ENCODE data around the gene COG5.

The COG5 gene

DNA sequence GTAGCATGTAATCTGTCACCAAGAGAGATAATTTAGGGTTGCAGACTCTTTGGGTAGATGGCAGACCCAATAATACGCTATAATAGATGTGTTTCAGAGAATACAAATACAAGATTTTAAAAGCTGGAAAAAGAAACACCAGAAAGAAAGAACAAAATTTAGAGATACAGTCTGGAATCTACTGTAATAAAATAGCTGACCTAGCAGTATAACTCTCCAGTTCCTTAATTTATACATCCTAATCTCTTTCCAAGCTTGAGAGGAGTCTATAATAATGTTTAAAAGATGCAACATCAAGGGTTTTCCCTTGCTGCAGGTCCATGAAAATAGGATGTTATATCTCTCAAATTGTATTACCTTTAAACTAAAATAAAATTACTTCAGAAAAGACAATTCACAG is 121.0 kb downstream of the COG5 start:
- H3K27me3 ChIP-seq (ENCODE audit: control insufficient read depth in 2 of 2, insufficient read depth in 2 of 2, low read length in 2 of 2), result no peaks in the 10 kb centered on the region
- no peak overlapping the region for H3K9ac ChIP-seq (ENCODE audit: low read depth in 1 of 2, low read length in 2 of 2)
- no peak overlapping the region for H3K4me3 ChIP-seq (ENCODE audit: low read length in 2 of 2)
- no peaks in the 10 kb centered on the region for H3K36me3 ChIP-seq (ENCODE audit: control insufficient read depth in 2 of 2, insufficient read depth in 2 of 2, low read length in 2 of 2)
- H3K4me1 ChIP-seq (ENCODE audit: control insufficient read depth in 2 of 2, insufficient read depth in 2 of 2, low read length in 2 of 2), result no peaks in the 10 kb centered on the region
- no peak overlapping the region for H3K27ac ChIP-seq (ENCODE audit: low read depth in 2 of 2, low read length in 2 of 2)
- H3K9me3 ChIP-seq (ENCODE audit: control insufficient read depth in 2 of 2, low read length in 2 of 2), result no peaks in the 10 kb centered on the region

DNA sequence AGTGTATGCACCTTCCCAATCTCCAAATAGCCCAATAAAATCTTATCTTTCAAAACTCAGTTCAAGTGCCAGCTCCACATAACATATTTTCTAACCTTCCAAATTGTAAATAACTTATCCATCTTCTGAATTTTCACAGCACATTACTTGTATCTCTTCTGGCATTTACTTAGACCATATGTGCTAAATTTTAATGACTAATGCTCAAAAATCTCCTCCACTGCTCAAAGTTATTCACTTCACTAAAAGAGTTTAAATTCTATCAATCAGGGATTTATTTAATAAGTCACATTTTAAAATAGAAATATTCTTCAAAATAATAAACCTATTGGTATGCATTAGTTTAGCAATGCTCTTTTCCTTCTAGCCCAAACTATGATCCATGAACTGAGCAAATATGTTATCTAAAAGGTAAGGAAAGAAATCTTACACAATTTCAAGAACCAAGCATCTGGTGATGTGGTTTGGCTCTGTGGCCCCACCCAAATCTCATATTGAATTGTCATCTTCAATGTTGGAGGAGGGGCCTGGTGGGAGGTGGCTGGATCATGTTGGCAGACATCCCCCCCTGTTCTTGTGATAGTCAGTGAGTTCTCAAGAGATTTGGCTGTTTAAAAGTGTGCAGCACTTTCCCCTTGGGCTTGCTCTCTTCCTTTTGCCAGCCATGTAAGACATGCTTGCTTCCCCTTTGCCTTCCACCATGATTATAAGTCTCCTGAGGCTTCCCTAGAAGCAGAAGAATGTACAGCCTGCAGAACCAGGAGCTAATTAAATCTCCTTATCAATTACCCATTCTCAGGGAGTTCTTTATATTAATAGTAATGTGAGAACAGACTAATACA is 121.9 kb downstream of the COG5 start:
- Histone ChIP-seq H3K4me3 (ENCODE audit: low read length in 2 of 2) (no peak overlapping the region), H3K4me1 (ENCODE audit: control insufficient read depth in 2 of 2, insufficient read depth in 2 of 2, low read length in 2 of 2) (no peaks in the 10 kb centered on the region)

DNA sequence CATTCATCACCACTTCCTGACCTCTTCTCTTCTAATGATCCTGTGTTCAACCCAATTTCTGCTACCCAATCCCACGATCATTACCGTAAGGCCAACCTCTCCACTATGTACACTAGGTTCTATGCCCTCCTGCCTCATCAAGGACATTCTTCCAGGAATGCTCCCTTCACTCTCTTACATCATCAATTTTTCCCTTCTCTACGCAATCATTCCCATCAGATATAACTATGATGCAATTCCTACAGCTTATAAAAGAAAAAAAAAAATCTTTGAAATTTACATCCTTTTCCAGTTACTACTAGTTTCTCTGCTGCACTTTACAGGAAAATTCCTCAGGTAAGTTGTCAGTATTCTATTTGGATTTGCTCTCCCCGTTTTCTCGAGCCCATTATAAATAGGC is 124.7 kb downstream of the COG5 start:
- H3K27me3 ChIP-seq (ENCODE audit: control insufficient read depth in 2 of 2, insufficient read depth in 2 of 2, low read length in 2 of 2), result no peaks in the 10 kb centered on the region
- H3K27ac ChIP-seq (ENCODE audit: low read depth in 2 of 2, low read length in 2 of 2), result no peak overlapping the region
- H3K36me3 ChIP-seq (ENCODE audit: control insufficient read depth in 2 of 2, insufficient read depth in 2 of 2, low read length in 2 of 2), result no peaks in the 10 kb centered on the region
- no peak overlapping the region for H3K9ac ChIP-seq (ENCODE audit: low read depth in 1 of 2, low read length in 2 of 2)
- no peaks in the 10 kb centered on the region for H3K4me1 ChIP-seq (ENCODE audit: control insufficient read depth in 2 of 2, insufficient read depth in 2 of 2, low read length in 2 of 2)
- H3K9me3 ChIP-seq (ENCODE audit: control insufficient read depth in 2 of 2, low read length in 2 of 2), result no peaks in the 10 kb centered on the region
- no peak overlapping the region for H3K4me3 ChIP-seq (ENCODE audit: low read length in 2 of 2)

More for the DNA sequence above, 121.9 kb downstream of the COG5 start:
- no peak overlapping the region for H3K27ac ChIP-seq (ENCODE audit: low read depth in 2 of 2, low read length in 2 of 2)
- H3K9me3 ChIP-seq (ENCODE audit: control insufficient read depth in 2 of 2, low read length in 2 of 2), result no peaks in the 10 kb centered on the region
- H3K9ac ChIP-seq (ENCODE audit: low read depth in 1 of 2, low read length in 2 of 2), result no peak overlapping the region
- H3K27me3 ChIP-seq (ENCODE audit: control insufficient read depth in 2 of 2, insufficient read depth in 2 of 2, low read length in 2 of 2), result no peaks in the 10 kb centered on the region
- no peaks in the 10 kb centered on the region for H3K36me3 ChIP-seq (ENCODE audit: control insufficient read depth in 2 of 2, insufficient read depth in 2 of 2, low read length in 2 of 2)

DNA sequence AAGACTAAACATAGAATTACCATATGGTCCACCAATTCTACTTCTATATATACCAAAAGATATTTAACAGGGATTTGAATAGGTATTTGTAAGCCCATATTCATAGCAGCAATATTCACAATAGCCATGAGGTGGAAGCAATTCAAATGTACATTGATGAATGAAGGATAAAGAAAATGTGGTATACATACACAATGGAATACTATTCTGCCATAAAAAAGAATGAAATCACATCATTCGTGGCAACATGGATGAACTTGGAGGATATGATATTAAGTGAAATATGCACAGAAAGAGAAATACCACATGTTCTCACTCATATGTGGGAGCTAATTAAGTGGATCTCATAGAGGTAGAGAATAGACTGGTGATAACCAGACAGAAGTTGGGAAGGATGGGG is 128.0 kb downstream of the COG5 start:
- H3K9me3 ChIP-seq (ENCODE audit: control insufficient read depth in 2 of 2, low read length in 2 of 2), result no peaks in the 10 kb centered on the region
- H3K4me3 ChIP-seq (ENCODE audit: low read length in 2 of 2), result no peak overlapping the region
- H3K36me3 ChIP-seq (ENCODE audit: control insufficient read depth in 2 of 2, insufficient read depth in 2 of 2, low read length in 2 of 2), result no peaks in the 10 kb centered on the region
- no peaks in the 10 kb centered on the region for H3K27me3 ChIP-seq (ENCODE audit: control insufficient read depth in 2 of 2, insufficient read depth in 2 of 2, low read length in 2 of 2)
- H3K9ac ChIP-seq (ENCODE audit: low read depth in 1 of 2, low read length in 2 of 2), result no peak overlapping the region
- H3K27ac ChIP-seq (ENCODE audit: low read depth in 2 of 2, low read length in 2 of 2), result no peak overlapping the region
- H3K4me1 ChIP-seq (ENCODE audit: control insufficient read depth in 2 of 2, insufficient read depth in 2 of 2, low read length in 2 of 2), result no peaks in the 10 kb centered on the region

DNA sequence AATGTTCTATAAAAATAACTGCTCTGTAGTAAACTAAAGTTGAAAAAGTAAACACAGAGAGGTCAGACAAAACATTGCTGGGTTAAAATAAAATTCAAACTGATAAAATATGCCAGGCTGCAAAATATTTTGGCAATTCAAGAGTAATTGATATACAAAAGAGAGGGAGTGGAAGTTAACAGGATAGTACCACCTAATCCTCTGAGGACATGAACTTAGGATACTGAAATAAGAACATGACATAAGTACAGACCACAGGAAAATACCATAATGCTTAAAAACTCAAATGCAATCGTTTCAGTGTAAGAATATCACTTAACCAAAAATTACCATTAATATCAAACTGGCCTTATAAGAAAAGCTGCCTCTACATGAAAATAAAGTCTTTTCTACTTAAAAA is 131.5 kb downstream of the COG5 start:
- Histone ChIP-seq H3K4me3 (ENCODE audit: low read length in 2 of 2) (no peak overlapping the region), H3K36me3 (ENCODE audit: control insufficient read depth in 2 of 2, insufficient read depth in 2 of 2, low read length in 2 of 2) (no peaks in the 10 kb centered on the region), H3K9me3 (ENCODE audit: control insufficient read depth in 2 of 2, low read length in 2 of 2) (no peaks in the 10 kb centered on the region), H3K9ac (ENCODE audit: low read depth in 1 of 2, low read length in 2 of 2) (no peak overlapping the region), H3K27ac (ENCODE audit: low read depth in 2 of 2, low read length in 2 of 2) (no peak overlapping the region), H3K27me3 (ENCODE audit: control insufficient read depth in 2 of 2, insufficient read depth in 2 of 2, low read length in 2 of 2) (no peaks in the 10 kb centered on the region), H3K4me1 (ENCODE audit: control insufficient read depth in 2 of 2, insufficient read depth in 2 of 2, low read length in 2 of 2) (no peaks in the 10 kb centered on the region)

DNA sequence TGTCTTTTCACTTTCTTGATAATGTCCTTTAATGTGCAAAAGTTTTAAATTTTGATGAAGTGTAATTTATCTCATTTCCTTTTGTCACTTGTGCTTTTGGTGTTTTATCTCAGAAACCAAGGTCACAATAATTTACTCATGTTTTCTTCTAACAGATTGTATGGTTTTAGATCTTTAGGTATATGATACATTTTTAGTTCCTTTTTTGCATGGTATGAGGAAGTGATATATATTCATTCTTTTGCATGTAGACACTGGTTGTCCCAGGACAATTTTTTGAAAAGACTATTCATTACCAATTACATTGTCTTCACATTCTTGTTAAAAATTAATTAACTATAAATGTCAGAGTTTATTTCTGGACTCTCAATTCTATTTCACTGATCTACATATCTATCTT is 133.7 kb downstream of the COG5 start:
- no peaks in the 10 kb centered on the region for H3K27me3 ChIP-seq (ENCODE audit: control insufficient read depth in 2 of 2, insufficient read depth in 2 of 2, low read length in 2 of 2)

DNA sequence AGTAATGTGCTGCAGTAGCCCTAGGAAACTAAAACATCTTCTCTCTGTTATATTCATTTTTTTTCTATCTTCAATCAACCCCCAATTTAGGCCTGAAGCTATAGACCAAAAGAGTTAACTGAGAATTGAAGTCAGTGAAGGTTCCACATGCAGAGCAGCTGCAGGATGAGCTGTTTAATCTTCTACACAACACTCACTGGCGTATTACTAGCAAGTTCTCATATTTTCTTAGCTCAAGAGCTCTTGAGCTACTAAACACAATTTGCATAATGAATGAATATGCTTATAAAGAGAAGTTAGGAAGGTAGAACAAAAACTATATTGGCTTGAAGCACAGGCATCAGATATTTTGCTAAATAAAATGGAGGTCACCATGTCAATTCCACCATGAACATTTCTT is 135.1 kb downstream of the COG5 start:
- Histone ChIP-seq H3K9me3 (ENCODE audit: control insufficient read depth in 2 of 2, low read length in 2 of 2) (no peaks in the 10 kb centered on the region), H3K27me3 (ENCODE audit: control insufficient read depth in 2 of 2, insufficient read depth in 2 of 2, low read length in 2 of 2) (no peaks in the 10 kb centered on the region), H3K27ac (ENCODE audit: low read depth in 2 of 2, low read length in 2 of 2) (no peak overlapping the region), H3K36me3 (ENCODE audit: control insufficient read depth in 2 of 2, insufficient read depth in 2 of 2, low read length in 2 of 2) (no peaks in the 10 kb centered on the region), H3K4me3 (ENCODE audit: low read length in 2 of 2) (no peak overlapping the region), H3K9ac (ENCODE audit: low read depth in 1 of 2, low read length in 2 of 2) (no peak overlapping the region), H3K4me1 (ENCODE audit: control insufficient read depth in 2 of 2, insufficient read depth in 2 of 2, low read length in 2 of 2) (no peaks in the 10 kb centered on the region)

More for the DNA sequence above, 133.7 kb downstream of the COG5 start:
- no peaks in the 10 kb centered on the region for H3K4me1 ChIP-seq (ENCODE audit: control insufficient read depth in 2 of 2, insufficient read depth in 2 of 2, low read length in 2 of 2)
- H3K4me3 ChIP-seq (ENCODE audit: low read length in 2 of 2), result no peak overlapping the region
- H3K27ac ChIP-seq (ENCODE audit: low read depth in 2 of 2, low read length in 2 of 2), result no peak overlapping the region
- no peaks in the 10 kb centered on the region for H3K36me3 ChIP-seq (ENCODE audit: control insufficient read depth in 2 of 2, insufficient read depth in 2 of 2, low read length in 2 of 2)
- no peak overlapping the region for H3K9ac ChIP-seq (ENCODE audit: low read depth in 1 of 2, low read length in 2 of 2)
- no peaks in the 10 kb centered on the region for H3K9me3 ChIP-seq (ENCODE audit: control insufficient read depth in 2 of 2, low read length in 2 of 2)

DNA sequence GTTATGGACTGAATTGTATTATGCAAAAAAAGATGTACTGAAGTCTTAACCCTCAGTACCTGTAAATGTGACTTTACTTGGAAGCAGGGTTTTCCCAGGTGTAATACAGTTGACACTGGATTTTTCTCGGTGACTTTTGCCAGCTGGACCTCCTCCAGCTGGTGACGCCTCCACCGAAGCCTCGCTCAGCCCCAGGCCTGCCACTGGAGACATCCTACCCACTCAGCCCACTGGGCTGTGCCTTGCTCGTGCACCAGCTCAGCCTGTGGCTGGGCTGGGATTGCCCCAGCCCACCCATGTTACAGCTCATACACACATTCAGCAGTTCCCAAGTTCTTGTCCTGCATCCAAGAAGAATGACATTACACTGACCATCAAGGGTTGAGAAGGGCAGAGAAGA is 136.3 kb downstream of the COG5 start:
- H3K4me3 ChIP-seq (ENCODE audit: low read length in 2 of 2), result no peak overlapping the region
- no peaks in the 10 kb centered on the region for H3K36me3 ChIP-seq (ENCODE audit: control insufficient read depth in 2 of 2, insufficient read depth in 2 of 2, low read length in 2 of 2)
- no peak overlapping the region for H3K9ac ChIP-seq (ENCODE audit: low read depth in 1 of 2, low read length in 2 of 2)
- no peaks in the 10 kb centered on the region for H3K9me3 ChIP-seq (ENCODE audit: control insufficient read depth in 2 of 2, low read length in 2 of 2)
- no peaks in the 10 kb centered on the region for H3K27me3 ChIP-seq (ENCODE audit: control insufficient read depth in 2 of 2, insufficient read depth in 2 of 2, low read length in 2 of 2)
- H3K4me1 ChIP-seq (ENCODE audit: control insufficient read depth in 2 of 2, insufficient read depth in 2 of 2, low read length in 2 of 2), result no peaks in the 10 kb centered on the region
- H3K27ac ChIP-seq (ENCODE audit: low read depth in 2 of 2, low read length in 2 of 2), result no peak overlapping the region

DNA sequence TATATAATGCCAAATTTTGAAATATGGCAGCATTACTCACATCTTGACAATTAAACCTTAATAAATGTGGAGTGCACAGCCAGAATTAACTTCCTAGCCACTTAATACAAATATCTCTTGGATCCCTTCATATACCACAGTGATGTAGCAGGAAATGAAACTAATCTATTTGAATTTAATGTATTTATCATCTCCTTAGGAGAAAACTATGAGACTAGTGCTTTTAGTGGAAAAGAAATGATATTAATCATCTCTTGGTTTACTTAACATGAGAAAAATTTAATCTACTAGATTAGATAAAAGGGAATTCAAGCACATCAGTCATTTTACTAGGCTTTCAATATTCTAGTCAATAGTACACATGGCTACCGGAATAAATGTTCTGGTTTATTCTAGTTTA is 149.5 kb downstream of the COG5 start:
- H3K9ac ChIP-seq (ENCODE audit: low read depth in 1 of 2, low read length in 2 of 2), result no peak overlapping the region
- H3K4me1 ChIP-seq (ENCODE audit: control insufficient read depth in 2 of 2, insufficient read depth in 2 of 2, low read length in 2 of 2), result no peaks in the 10 kb centered on the region
- H3K27me3 ChIP-seq (ENCODE audit: control insufficient read depth in 2 of 2, insufficient read depth in 2 of 2, low read length in 2 of 2), result no peaks in the 10 kb centered on the region
- H3K36me3 ChIP-seq (ENCODE audit: control insufficient read depth in 2 of 2, insufficient read depth in 2 of 2, low read length in 2 of 2), result peaks cover 2 to 4% of the 10 kb centered on the region in 2 donors
- no peak overlapping the region for H3K4me3 ChIP-seq (ENCODE audit: low read length in 2 of 2)
- no peak overlapping the region for H3K27ac ChIP-seq (ENCODE audit: low read depth in 2 of 2, low read length in 2 of 2)
- H3K9me3 ChIP-seq (ENCODE audit: control insufficient read depth in 2 of 2, low read length in 2 of 2), result no peaks in the 10 kb centered on the region

DNA sequence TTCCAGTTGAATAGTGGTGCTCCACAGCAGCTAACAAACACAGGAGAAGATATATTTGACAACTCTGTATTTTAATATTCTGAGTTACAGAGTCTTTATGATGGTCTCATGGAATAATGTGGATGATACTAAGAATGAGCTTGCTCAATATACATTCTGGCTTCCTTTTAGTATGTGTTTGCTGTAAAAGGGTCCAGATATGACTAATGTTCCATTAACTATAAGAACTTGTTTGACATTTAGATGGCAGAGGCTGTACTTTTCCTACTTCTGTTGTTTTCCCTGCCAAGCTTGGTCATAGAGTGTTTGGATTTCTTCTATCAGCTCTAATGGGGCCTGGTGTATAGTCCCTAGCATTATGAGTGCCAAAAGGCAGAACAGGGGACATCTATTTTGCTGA is 155.4 kb downstream of the COG5 start:
- no peak overlapping the region for H3K27ac ChIP-seq (ENCODE audit: low read depth in 2 of 2, low read length in 2 of 2)
- H3K36me3 ChIP-seq (ENCODE audit: control insufficient read depth in 2 of 2, insufficient read depth in 2 of 2, low read length in 2 of 2), result peaks cover 2 to 4% of the 10 kb centered on the region in 2 donors
- H3K9ac ChIP-seq (ENCODE audit: low read depth in 1 of 2, low read length in 2 of 2), result no peak overlapping the region

More for the DNA sequence above, 155.4 kb downstream of the COG5 start:
- Histone ChIP-seq H3K4me3 (ENCODE audit: low read length in 2 of 2) (no peak overlapping the region), H3K9me3 (ENCODE audit: control insufficient read depth in 2 of 2, low read length in 2 of 2) (no peaks in the 10 kb centered on the region), H3K4me1 (ENCODE audit: control insufficient read depth in 2 of 2, insufficient read depth in 2 of 2, low read length in 2 of 2) (no peaks in the 10 kb centered on the region), H3K27me3 (ENCODE audit: control insufficient read depth in 2 of 2, insufficient read depth in 2 of 2, low read length in 2 of 2) (no peaks in the 10 kb centered on the region)

All from mucosa of rectum (tissue), 2 donors.